ENCODE results near the gene FUZ.

The FUZ gene, protein sequence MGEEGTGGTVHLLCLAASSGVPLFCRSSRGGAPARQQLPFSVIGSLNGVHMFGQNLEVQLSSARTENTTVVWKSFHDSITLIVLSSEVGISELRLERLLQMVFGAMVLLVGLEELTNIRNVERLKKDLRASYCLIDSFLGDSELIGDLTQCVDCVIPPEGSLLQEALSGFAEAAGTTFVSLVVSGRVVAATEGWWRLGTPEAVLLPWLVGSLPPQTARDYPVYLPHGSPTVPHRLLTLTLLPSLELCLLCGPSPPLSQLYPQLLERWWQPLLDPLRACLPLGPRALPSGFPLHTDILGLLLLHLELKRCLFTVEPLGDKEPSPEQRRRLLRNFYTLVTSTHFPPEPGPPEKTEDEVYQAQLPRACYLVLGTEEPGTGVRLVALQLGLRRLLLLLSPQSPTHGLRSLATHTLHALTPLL

DNA sequence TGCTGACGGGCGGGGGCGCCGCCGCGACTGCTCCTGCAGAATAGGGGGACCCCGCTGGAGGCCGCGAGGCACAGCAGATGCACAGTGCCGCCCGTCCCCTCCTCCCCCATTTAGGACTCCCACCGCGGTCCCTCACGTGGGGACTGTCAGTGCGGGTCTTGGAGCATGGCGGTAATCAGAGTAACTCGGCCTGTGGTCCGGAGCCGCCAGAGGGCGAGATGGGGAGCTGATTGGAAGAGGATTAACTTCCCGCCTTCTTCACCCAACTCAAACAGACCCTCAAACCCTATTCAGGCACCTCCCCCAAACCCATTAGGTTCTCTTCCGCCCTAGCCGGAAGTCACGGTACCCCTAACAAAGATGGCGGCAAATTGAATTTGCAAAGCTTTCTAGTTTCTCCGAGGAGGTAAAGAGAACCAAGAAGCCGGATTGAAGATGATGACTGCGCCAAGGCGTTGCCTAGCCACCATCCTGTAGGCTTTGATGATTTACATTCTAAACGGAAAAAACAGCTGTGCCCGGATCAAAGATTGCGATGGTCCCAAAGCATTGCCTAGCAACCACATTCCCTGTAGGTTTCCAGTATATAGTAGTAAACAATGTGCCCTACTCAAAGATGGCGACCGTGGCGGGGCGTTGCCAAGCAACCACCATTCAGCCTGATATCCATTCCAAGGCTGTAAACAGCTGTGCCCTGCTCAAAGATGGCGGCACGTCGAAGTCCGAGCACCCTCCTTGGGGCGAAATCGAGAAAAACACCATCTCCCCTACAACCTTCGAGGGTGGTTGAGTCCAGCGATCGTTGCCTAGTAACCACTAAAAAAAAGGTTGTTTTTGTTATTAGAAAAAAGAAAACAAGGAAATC, at the start of gene FUZ:
Gene FUZ, minus strand, starts transcription at position 296 of the 865 bp plus-strand sequence. Its CDS starts 186 bp downstream, at position 110.
- peak; percentile 97 to 99 (median 99) for DNase-seq

DNA sequence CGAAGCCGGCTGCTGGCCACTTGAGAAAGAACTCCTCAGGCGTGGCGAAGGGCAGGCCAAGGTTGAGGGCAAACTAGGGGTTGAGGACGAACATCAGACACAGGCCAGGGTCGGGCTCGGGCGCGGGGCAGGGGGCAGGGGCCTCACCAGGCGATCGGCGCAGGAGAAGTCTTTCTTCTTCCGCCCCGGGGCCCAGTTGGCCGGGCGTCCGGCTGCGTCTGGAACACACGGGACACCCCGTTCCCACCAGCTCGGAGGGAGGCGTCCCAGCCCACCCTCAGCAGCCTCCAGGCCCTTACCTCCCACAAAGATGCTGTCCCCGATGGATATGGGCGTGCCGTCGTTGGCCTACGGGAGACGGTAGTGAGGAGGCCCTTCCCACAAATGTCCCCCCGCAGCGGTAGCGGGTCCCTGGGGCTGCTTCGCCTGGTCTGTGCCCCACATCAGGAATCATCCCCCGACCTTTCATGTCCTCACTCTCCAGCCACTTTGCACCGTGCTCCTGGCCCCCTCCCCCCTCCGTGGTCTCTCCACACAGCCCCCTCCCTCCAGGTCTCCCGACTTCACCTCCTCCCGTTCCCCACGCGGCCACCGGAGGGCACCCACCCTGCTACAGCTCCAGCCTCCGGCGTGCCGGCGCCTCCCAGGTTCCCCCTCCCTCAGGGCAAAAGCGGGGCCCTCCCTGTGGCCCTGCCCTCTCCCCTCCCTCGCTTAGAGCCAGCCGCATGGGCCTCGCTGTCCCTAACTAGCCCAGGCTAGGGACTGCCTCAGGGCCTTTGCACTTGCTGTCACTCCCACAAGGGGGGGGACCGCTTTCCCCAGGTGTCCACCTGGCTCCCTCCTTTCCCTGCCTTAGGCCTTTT, 49.5 kb upstream of the FUZ start:
- DNase-seq = peak in 1 of 3 experiments; percentile 23

DNA sequence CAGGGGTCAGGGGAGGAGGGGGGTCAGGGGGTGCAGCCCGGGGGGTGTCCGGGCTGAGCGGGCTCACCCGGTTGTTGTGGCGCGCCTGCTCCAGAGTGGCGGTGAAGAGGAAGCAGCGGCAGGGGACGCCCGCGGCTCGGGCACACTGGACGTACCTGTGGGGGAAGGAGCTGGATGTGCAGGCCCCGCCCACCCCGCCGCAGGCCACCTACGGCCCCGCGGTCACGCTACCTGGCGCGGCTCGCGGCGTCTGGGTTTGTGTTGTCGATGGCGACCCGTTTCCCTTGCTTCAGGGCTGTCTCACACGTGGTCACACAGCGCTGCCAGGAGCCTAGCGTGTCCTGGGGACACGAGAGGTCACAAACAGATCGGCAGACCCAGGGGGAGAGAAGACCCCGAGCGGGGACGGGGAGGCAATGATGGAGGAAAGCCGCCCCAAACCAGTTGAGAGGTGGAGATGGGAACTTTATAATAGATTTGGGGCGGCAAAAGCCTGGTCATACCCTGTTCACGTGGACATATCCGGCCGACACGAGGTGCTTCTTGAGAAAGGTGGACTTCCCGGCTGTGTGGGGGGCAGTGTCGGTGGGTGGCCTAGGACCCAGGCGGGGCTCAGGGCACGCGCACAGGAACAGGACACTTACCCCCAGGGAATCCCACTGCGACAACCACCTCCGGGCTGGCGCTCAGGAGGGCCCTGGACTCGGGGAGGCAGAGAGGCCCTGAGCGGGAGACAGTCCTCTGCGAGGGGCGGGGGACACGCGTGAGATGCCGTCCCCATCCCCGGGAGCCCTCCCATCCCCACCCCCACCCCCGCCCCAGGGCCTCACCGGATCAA, 48.7 kb upstream of the FUZ start:
- peak; percentile 34 to 75 (median 40) for DNase-seq

DNA sequence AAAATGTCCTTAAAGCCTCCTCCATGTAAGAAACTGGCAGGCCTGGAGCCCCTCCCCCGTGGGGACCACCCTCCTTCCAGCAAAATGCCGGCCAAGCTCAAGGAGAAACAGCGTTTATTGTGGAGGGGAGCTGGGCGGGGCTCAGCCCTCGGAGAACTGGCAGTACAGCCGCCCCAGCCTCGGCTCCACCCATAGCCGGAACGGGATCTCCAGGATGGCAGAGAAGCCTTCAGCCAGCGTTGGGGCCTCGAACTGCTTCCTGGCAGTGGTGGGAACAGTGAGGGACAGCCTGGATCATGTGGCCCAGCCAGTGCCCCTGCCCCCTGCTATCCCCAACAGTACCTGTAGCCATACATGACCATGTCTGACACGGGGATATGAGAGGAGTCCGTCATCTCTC, 48.0 kb upstream of the FUZ start:
- DNase-seq = peak in 2 of 3 experiments; percentile 31 to 49

DNA sequence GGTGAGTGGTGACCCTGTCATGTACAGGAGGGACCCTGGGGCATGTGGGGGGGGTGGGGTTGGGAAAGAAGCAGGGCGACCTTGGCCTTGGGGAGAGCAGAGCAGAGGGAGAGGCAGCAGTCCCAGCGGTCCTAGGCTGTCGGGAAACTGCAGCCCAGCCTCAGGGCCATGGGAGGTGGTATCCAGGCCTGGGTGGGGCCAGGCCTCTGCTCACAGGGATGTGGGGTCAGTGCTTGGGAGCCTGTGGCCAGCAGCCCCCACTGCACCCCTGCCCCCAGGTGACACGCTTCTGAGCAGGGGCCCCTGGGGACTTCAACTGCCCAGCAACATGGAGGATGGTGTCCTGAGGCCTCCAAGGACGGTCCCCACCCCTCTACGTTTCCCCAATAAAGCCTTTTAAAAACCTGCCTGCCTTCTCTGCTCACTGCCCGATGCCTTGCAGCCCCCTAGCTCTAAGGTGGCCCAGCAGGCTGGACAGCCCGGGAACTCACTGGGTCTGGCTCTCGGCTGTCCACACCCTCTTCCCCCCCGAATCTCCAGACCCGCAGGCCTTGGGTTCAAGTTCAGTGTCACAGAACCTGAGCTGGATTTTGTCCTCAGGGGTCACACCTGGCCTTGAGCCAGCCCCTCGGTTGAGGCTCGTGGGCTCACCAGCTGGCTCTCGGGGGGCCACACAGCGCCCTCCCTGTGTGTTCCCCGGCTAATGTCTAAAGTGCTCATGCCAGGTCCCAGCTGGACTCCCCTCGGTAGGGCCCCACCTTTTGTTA, 47.4 kb upstream of the FUZ start:
- no peak for DNase-seq

DNA sequence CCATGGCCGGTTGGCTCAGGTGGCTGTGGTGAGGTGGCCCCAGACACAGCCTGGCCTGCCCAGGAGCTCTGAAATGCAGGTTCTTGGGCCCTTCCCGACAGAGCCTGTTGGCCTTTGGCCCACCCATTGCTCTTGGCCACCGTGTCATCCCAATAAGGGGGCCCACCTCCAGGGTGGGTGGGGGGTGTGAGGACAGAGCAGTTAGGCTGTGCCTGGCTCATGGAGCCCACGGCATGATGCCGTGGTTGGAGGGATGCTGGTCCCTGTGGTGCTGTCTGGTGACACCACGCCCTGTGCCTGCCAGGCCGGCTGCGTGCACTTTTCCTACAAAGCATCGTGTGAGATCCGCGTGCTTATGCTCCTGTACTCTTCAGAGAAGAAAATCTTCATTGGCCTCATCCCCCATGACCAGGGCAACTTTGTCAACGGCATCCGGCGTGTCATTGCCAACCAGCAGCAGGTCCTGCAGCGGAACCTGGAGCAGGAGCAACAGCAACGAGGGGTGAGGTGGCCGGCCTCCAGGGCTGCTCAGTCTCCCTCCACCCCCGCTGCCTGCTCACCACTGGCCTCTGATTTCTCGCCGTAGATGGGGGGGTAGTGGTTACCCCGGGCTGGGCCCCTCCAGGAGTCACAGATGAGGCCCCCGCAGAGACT, 46.7 kb upstream of the FUZ start:
- DNase-seq = no peak

DNA sequence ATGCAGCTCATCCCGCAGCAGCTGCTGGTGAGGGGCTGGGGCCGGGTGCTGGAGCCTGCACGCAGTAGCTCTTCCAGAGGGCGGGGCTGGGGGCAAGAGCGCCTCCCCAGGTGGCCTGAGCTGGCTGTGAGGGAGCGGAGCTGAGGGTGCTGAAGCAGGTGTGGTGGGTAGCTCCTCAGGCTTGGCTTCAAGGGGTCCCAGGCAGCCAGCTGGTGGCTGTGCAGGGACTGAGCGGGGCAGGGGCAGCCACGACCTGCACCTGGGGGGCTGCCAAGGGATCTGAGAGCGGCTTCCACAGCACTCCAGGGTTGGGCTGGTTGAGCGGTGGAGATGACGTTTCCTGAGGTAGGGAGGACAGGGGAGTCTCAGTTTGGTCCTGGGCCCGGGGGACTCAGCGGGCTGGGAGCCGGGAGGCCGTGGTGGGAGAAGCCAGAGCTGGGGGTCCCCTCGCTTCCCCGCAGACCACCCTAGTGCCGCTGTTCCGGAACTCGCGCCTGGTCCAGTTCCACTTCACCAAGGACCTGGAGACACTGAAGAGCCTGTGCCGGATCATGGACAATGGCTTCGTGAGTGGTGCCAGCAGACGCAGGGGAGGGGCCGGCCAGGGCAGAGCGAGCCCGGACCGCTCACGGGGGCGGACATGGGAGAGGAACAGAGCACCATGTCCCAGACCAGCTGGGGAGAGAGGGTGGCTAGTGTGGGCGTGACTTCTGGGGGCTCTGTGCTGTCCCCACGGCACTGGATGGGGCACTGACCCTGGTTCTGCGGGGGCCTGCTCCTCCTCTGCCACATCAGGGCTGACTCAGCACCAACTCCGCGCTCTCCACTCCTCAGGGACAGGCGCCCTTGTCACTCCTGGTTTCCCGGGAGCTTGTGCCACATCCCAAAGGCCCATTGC, 45.2 kb upstream of the FUZ start:
- no peak for DNase-seq

DNA sequence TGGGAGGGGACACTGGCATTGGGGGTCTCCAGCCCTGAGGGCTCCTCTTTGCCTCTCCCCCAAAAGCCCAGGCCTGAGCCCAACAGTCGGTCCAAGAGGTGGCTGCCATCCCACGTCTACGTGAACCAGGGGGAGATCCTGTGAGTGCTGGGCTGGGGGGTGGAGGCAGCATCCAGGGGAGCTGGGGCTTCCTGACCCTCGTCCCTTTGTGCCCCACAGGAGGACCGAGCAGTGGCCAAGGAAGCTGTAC, 44.7 kb upstream of the FUZ start:
- no peak for DNase-seq

DNA sequence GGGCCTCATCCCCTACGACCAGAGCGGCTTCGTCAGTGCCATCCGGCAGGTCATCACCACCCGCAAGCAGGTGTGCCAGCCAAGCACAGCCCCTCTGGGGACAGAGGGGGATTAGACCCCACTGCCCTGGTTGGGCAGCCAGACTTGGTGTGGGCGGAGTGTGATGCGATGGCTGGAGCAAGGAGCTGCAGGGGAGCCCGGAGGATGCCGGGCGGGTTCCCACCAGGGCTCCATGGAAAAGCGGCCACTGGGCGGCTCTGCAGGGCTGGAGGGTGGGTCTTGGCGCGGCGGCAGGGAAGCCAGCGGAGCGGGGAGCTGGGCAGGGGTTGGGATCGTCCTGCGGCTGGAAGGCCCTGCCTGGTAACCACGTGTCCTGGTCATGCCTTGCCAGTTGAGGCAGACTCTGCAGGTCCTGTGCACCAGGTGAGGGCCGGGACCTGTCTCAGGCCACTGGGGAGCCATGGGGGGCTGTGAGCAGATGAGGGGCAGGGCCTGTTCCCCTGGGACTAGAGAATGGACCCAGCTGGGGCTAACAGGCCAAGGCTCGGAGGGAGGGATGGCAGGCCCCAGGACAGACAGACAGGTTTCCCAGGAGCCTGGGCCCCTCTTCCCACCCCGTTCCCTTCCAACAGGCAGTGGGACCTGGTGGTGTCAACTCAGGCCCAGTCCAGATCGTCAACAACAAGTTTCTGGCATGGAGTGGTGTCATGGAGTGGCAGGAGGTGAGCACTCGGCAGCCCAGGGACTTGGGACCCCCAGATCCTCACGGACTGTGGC, 44.2 kb upstream of the FUZ start:
- no peak for DNase-seq

DNA sequence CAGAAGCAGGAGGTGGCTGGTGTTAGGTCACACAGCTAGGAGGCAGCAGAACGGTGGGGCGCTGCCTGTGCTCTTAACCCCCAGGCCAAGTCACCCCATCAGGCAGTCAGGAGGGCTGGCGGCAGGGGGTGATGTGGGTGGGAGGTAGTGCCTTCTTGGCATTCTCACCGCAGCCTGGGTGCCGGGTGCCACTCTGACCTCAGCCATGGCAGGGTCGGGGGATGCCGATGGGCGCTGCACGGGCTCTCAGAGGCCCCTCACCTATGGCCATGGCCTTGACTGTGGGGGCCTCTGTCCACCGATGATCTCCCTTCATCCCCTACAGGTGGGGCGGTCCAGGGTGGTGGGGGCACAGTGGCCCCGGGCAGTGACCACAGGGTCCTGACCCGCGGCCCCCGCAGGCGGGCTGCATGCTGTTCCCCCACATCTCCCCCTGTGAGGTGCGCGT, 43.5 kb upstream of the FUZ start:
- no peak for DNase-seq

DNA sequence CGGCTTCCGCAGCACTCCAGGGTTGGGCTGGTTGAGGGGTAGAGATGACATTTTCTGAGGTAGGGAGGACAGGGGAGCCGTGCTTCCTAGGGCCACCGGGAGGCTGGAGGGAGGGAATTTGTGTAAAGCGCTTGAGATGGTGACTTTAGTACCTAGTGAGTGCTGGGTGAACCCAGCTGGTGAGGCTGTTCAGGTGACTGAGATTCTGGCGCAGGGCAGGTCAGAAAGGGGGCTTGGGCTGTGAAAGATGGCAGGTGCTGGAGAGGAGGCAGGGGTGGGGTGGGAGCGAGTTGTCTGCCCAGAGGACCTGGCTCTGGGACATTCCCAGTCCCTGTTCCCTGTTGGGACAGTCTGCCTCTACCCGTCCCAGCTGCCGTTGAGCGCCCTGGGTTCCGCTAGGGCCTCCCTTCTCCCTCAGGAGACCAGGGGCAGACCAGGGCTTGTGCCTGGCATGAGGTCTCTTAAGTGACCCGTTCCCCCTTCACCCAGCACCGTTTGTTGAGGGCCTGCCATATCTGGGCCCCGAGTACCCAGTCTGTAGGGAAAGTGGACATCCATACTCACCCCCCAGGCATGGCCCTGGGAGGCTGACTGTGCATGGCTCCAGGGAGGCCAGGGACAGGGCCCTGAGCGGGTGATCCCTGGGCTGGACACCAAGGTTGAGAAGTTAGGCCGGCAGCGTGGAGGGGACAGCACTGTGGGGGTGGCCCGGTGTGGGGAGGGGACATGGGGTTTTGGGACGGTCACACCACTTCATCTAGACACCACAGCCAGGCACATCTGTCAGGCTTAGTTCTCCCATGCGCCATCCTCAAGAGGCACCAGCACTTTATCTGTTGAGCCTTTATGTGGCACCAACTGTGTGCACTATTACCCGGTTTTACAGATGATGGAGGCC, 42.8 kb upstream of the FUZ start:
- no peak for DNase-seq

DNA sequence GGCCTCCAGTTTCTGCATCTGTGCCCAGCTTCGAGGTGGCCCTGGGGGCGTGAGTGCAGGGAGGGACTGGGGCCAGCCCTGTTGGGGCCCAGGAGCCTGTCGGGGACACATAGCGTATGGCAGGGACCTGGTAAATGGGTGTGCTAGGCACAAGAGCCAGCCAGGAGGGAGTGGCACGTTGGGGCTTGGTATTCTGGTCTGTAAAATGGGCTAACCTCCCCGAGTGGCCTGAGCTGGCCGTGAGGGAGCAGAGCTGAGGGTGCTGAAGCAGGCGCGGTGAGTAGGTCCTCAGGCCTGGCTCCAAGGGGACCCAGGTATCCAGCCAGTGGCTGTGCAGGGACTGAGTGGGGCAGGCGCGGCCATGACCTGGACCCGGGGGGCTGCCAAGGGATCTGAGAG, 42.2 kb upstream of the FUZ start:
- no peak for DNase-seq

DNA sequence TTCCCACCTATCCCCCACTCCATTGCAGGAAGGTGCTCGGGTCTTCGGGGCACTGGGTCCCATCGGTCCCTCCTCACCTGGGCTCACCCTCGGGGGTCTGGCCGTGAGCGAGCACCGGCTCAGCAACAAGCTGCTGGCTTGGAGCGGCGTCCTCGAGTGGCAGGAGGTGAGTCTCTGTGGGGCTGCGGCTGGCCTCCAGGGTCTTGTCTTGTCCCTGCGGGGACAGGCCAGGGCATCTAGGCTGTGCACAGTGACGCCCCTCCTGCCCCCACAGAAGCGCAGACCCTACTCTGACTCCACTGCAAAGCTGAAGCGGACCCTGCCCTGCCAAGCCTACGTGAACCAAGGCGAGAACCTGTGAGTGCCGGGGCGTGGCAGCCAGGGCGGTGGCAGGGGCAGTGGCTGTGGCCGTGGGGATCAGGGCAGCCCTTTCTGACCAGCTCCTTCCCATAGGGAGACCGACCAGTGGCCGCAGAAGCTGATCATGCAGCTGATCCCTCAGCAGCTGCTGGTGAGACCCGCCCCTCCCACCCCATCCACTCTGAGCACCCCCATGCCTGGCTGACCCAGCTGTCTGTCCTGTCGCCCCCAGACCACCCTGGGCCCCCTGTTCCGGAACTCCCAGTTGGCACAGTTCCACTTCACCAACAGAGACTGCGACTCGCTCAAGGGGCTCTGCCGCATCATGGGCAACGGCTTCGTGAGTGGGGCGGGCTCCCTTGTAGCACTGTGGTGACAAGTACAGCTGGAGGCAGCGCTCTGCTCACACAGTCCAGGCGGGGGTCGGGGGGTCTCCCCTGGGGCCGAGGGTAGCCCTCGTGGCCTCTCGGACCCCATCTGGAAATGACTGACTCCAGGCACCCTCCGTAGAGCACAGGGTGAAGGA, 41.5 kb upstream of the FUZ start:
- DNase-seq = no peak

DNA sequence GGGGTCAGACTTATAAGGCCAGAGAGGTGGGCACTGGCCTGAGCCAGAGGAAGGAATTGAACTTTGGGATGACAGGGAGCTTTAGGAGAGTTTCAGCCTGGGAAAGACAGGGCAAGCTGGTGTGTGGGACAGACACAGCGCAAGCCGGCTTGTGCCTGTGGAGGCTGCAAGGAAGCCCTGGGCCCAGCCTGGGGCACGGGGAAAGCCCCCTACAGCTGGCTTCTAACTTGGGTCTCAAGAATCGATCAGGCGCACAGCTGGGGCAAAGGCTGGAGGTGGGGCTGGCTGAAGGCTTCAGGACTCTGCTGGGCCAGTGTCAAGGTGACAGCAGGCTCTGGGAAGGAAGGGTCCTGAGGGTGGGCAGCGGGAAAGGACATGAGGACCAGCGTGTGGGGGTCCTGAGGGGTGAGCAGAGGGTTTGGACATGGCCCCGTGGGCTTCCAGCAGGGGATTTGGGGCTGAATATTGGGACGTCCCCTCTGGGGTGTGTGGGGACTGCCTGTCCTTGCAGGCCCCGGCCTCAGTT, 40.8 kb upstream of the FUZ start:
- DNase-seq = no peak

DNA sequence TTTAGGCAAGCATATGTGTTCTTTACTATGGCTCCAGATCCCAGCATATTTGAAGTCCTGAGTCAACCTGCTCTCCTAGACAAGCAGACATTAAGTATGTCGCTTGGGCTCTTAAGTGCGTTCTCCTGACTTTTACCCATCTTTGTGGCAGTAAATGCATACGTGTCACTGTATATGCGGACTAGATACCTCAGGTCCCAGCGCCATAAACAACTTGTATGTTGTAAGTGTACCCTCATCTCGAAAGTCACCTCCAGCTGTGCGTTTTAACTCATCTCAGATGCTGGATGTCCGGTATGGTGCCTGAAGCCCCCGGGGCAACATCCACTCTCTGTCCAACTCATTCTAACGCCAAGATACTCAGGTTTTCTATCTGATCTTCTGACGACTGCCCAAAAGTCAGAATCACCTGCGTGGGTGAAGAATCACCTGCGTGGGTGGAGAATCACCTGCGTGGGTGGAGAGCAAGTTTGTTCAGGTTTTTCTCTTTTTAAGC, 39.6 kb upstream of the FUZ start:
- no peak for DNase-seq
